K562 (cell line): Measurements from ENCODE around the gene LPIN3.

ENCODE experiments used
- ETV6 ChIP-seq, 3 experiments: fragments of 150-350 bp in 1 of 3; sonication (generic) in 1 of 3; formaldehyde crosslinking in 1 of 3; IDR thresholded peaks; 2 replicates each; pipeline versions ENCODE4 v1.6.1 to v1.8.0; 2014 to 2022; ENCODE audit warnings: borderline replicate concordance in 2 of 3, low read depth in 2 of 3, antibody characterized with exemption in 1 of 3, low read length in 1 of 3, mild to moderate bottlenecking in 1 of 3, missing genetic modification reagents in 1 of 3
- HNRNPH1 ChIP-seq: fragments of 200-400 bp; formaldehyde crosslinking; optimal IDR thresholded peaks from 2 replicates; pipeline ENCODE3; 2017; ENCODE audit warnings: low read depth, mild to moderate bottlenecking, low read length, moderate library complexity
- NONO ChIP-seq, 2 experiments: fragments of 200-400 bp in 1 of 2; fragments of 450-650 bp in 1 of 2; formaldehyde crosslinking in 1 of 2; IDR thresholded peaks; 2 replicates each; pipeline ENCODE4 v1.6.1; 2017; ENCODE audit warnings: low read depth in 2 of 2, mild to moderate bottlenecking in 2 of 2, moderate library complexity in 2 of 2, low read length in 1 of 2
- PBX2 ChIP-seq, 2 experiments: IDR thresholded peaks in 1 of 2; conservative IDR thresholded peaks in 1 of 2; 2 replicates each; pipeline ENCODE4 v1.6.1; 2016; ENCODE audit warnings: low read depth in 2 of 2, mild to moderate bottlenecking in 1 of 2, missing compliant biosample characterization in 1 of 2, missing genetic modification characterization in 1 of 2, moderate library complexity in 1 of 2
- POLR2AphosphoS5 ChIP-seq: IDR thresholded peaks from 2 replicates; pipeline ENCODE4 v1.6.1; 2011; ENCODE audit warnings: mild to moderate bottlenecking, low read depth, low read length, moderate library complexity; ENCODE audit not compliant: control insufficient read depth, insufficient read depth
- PREB ChIP-seq: sonication (generic); formaldehyde crosslinking; IDR thresholded peaks from 2 replicates; pipeline ENCODE4 v1.8.1; 2023; ENCODE audit warnings: mild to moderate bottlenecking, missing genetic modification reagents
- RFX5 ChIP-seq: IDR thresholded peaks from 2 replicates; pipeline ENCODE4 v1.6.1; 2011; ENCODE audit warnings: low read depth, mild to moderate bottlenecking, improper control_type of control experiment, low read length

- TF ChIP-seq POLR2AphosphoS5 (no peak), HNRNPH1 (no peak), PREB (CRISPR knock-in tag) (no peak), RFX5 (no peak), ETV6 (IDR thresholded peaks at IDR 0.05; ENCODE audit: borderline replicate concordance in 1 of 2, low read depth in 2 of 2, low read length in 1 of 2) (no peak), ETV6 (CRISPR knock-in tag; IDR thresholded peaks at IDR 0.05; ENCODE audit: borderline replicate concordance) (no peak), NONO (IDR thresholded peaks at IDR 0.05; ENCODE audit: low read depth in 2 of 2, low read length in 1 of 2) (no peak), PBX2 (CRISPR knock-in tag; IDR thresholded peaks at IDR 0.05; ENCODE audit: low read depth) (no peak), PBX2 (tag; conservative IDR thresholded peaks at IDR 0.05; ENCODE audit: low read depth) (no peak)
Measured at GRCh38 chr20:41355598-41356203, 15.1 kb downstream of the LPIN3 start.
